ENCODE data around the gene IGSF11. TPM values are rescaled to one million over a fixed set of nuclear protein-coding genes. Genes with fewer than 3 reads are reported as not detected.
"Not testable (repeated sequence)": the region's sequence is repeated elsewhere in the genome, so short reads cannot be mapped to it uniquely, and the experiment has no call there.

Gene IGSF11
- total and polyA plus RNA-seq, 4 experiments from 2014 or later = 0.22 to 0.44 TPM; not detected in 2

DNA sequence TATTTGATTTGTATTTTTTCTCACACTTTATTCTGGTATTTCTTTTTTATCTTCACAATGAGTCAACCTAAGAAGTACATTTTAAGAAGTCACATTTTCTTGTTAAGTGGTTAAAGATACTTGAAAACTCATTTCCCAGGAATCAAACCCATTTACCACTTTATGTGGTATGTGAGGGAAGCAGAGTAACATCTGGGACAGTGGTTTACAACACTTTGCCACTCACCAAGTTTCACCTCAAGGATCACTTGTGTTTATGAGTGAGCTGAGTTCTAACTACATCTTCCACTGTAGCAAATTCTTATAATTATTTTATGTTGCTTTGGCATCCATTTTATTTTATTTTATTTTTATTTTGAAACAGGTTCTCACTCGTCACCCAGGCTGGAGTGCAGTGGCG is 53.8 kb downstream of the IGSF11 start:
- peaks cover 4 to 7% of the 10 kb centered on the region in 2 donors for H3K27me3 Mint-ChIP-seq
- POLR2A ChIA-PET (ENCODE audit: partially characterized antibody) = no interaction called here
- intact Hi-C loops (cut with micrococcal nuclease) = loop anchor here (5.0 kb wide), 1 partner anchor 39 kb away; no protein-coding TSS in a partner anchor
- no peak overlapping the region for H3K27ac Mint-ChIP-seq
- Histone ChIP-seq H3K9me3 (ENCODE audit: control insufficient read depth in 1 of 2, low read length in 2 of 2) (no peaks in the 10 kb centered on the region), H3K27ac (ENCODE audit: low read depth, low read length) (no peak overlapping the region), H3K4me3 (ENCODE audit: low read length in 2 of 2) (no peak overlapping the region), H3K4me1 (ENCODE audit: insufficient read depth, low read length) (no peaks in the 10 kb centered on the region), H3K36me3 (ENCODE audit: insufficient read depth, low read length) (no peaks in the 10 kb centered on the region), H3K27me3 (ENCODE audit: insufficient read depth, low read length) (no peaks in the 10 kb centered on the region)
- CTCF ChIA-PET (ENCODE audit: partially characterized antibody) = no interaction called here
- peaks cover 0 to 1% (median 0%) of the 10 kb centered on the region in 4 donors for H3K4me1 Mint-ChIP-seq
- no peaks in the 10 kb centered on the region for H3K36me3 Mint-ChIP-seq
- no peak overlapping the region for H3K4me3 Mint-ChIP-seq
- peaks cover 0 to 3% (median 0%) of the 10 kb centered on the region in 8 donors for H3K9me3 Mint-ChIP-seq
- no peak for DNase-seq

DNA sequence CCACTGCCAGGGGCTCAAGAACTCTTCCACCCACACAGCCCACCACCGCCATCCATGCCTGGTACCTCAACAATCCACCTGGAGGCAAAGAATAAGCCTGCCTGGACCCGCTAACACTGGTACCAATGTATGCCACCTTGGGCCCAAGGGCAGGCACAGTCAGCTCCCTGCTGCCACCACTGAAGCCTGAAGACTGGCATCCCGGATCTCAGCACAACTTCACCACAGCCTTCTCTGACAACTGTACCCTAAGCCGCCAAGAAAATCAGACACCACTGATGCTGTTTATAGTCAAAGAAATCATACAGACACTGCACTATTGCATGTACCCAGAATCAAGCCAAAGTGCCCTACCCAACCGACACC is 56.3 kb downstream of the IGSF11 start:
- no peak overlapping the region for H3K27ac ChIP-seq (ENCODE audit: low read depth, low read length)
- POLR2A ChIA-PET (ENCODE audit: partially characterized antibody) = no interaction called here
- H3K4me3 Mint-ChIP-seq = no peak overlapping the region

DNA sequence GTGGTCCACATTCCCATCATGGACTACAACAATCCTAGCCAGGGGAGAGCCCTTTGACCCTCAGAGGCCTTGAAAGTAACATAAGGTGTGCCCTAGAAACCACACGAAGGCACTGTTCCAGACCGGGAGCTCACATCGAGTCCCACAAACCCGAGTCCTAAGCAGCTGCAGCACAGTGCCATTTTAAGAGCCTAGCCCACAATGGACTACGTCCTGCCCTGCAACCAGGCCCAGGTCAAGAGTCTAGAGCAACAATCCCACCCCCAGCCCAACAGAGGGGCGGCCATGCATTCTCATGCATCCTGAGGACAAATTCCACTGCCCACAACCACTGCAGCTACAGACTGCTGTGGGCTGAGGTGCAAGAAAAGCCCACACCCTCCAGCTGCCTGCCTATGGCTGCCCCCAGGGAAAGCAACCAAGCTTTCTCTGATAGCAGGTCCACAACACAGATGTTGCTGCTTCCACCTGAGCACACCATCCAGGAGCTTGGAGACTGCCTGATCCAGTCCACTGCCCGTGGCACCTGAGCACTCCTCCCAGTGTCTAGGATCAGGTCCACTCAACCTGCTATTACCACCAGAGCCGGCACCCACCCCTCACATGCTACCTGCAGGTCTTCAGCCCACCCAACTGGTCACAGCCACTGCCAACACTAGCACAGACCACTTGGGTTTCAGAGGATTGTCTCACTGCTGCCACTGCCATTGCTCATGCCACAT is 56.8 kb downstream of the IGSF11 start:
- no peak for DNase-seq
- no peak overlapping the region for H3K27ac ChIP-seq (ENCODE audit: low read depth, low read length)
- ChIA-PET POLR2A (ENCODE audit: partially characterized antibody) (no interaction called here), CTCF (ENCODE audit: partially characterized antibody) (interaction anchor here (0.8 kb wide), 1 partner anchor 93 kb away, joined by 4 read pairs; no protein-coding TSS in a partner anchor)
- Mint-ChIP-seq H3K27me3 (peaks cover 4 to 7% of the 10 kb centered on the region in 2 donors), H3K27ac (no peak overlapping the region), H3K4me1 (peaks cover 0 to 7% (median 2%) of the 10 kb centered on the region in 4 donors), H3K36me3 (no peaks in the 10 kb centered on the region), H3K9me3 (peaks cover 0 to 3% (median 0%) of the 10 kb centered on the region in 8 donors), H3K4me3 (no peak overlapping the region)
- intact Hi-C loops (cut with micrococcal nuclease) = no loop called here
- H3K27me3 ChIP-seq (ENCODE audit: insufficient read depth, low read length) = no peaks in the 10 kb centered on the region
- H3K4me1 ChIP-seq (ENCODE audit: insufficient read depth, low read length) = no peaks in the 10 kb centered on the region
- H3K4me3 ChIP-seq (ENCODE audit: low read length in 2 of 2) = no peak overlapping the region
- no peaks in the 10 kb centered on the region for H3K36me3 ChIP-seq (ENCODE audit: insufficient read depth, low read length)
- no peaks in the 10 kb centered on the region for H3K9me3 ChIP-seq (ENCODE audit: control insufficient read depth in 1 of 2, low read length in 2 of 2)

More for the DNA sequence above, 56.3 kb downstream of the IGSF11 start:
- H3K4me3 ChIP-seq (ENCODE audit: low read length in 2 of 2) = no peak overlapping the region
- Mint-ChIP-seq H3K9me3 (peaks cover 0 to 3% (median 0%) of the 10 kb centered on the region in 8 donors), H3K27ac (no peak overlapping the region), H3K4me1 (peaks cover 0 to 7% (median 2%) of the 10 kb centered on the region in 4 donors), H3K36me3 (no peaks in the 10 kb centered on the region), H3K27me3 (peaks cover 4 to 7% of the 10 kb centered on the region in 2 donors)
- H3K4me1 ChIP-seq (ENCODE audit: insufficient read depth, low read length) = no peaks in the 10 kb centered on the region
- no peaks in the 10 kb centered on the region for H3K36me3 ChIP-seq (ENCODE audit: insufficient read depth, low read length)
- H3K9me3 ChIP-seq (ENCODE audit: control insufficient read depth in 1 of 2, low read length in 2 of 2) = no peaks in the 10 kb centered on the region
- intact Hi-C loops (cut with micrococcal nuclease) = no loop called here
- H3K27me3 ChIP-seq (ENCODE audit: insufficient read depth, low read length) = no peaks in the 10 kb centered on the region
- CTCF ChIA-PET (ENCODE audit: partially characterized antibody) = no interaction called here
- no peak for DNase-seq

DNA sequence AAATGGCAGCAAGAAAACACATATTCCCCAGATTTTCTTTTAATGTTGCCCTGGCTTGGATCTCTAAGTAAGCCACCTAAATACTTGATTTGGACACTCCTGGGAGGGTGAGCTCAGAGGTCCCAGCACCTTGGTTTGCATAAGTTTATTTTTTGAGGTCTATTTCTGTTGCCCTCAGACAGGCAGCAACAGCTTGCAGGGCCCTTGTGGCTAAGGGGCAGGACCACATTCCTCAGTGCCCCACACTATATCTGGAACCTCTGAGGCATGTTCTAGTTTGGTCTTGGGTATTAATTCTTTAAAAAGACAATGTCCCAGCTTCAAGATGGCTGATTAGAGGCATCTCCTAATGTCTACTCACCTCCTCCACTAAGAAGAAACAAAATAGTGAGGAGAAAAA is 57.5 kb downstream of the IGSF11 start:
- CTCF ChIA-PET (ENCODE audit: partially characterized antibody) = interaction anchor here (0.8 to 0.9 kb wide), 2 partner anchors 10 to 93 kb away, joined by 3 to 4 read pairs; no protein-coding TSS in a partner anchor
- Histone ChIP-seq H3K27me3 (ENCODE audit: insufficient read depth, low read length) (no peaks in the 10 kb centered on the region), H3K9me3 (ENCODE audit: control insufficient read depth in 1 of 2, low read length in 2 of 2) (no peaks in the 10 kb centered on the region), H3K4me3 (ENCODE audit: low read length in 2 of 2) (no peak overlapping the region), H3K36me3 (ENCODE audit: insufficient read depth, low read length) (no peaks in the 10 kb centered on the region), H3K4me1 (ENCODE audit: insufficient read depth, low read length) (no peaks in the 10 kb centered on the region), H3K27ac (ENCODE audit: low read depth, low read length) (no peak overlapping the region)
- POLR2A ChIA-PET (ENCODE audit: partially characterized antibody) = no interaction called here
- H3K9me3 Mint-ChIP-seq = peaks cover 0 to 3% (median 0%) of the 10 kb centered on the region in 8 donors
- no peaks in the 10 kb centered on the region for H3K36me3 Mint-ChIP-seq
- intact Hi-C loops (cut with micrococcal nuclease) = no loop called here
- peaks cover 0 to 7% (median 2%) of the 10 kb centered on the region in 4 donors for H3K4me1 Mint-ChIP-seq
- no peak overlapping the region for H3K27ac Mint-ChIP-seq
- H3K4me3 Mint-ChIP-seq = no peak overlapping the region
- DNase-seq = no peak
- peaks cover 4 to 7% of the 10 kb centered on the region in 2 donors for H3K27me3 Mint-ChIP-seq

DNA sequence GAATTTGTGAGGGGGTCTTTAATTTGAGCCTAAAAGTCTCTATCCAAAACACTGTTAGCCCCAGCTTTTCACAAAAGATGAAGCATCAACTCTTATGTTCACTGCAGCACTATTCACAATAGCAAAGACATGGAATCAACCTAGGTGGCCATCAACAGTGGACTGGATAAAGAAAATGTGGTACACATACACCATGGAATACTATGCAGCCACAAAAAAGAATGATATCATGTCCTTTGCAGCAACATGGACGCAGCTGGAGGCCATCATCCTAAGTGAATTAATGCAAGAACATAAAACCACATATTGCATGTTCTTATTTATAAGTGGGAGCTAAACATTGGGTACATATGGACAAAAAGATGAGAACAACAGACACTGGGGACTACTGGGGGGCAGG is 59.2 kb downstream of the IGSF11 start:
- DNase-seq; H3K27me3 Mint-ChIP-seq; H3K4me3 ChIP-seq (ENCODE audit: low read length in 2 of 2); intact Hi-C loops (cut with micrococcal nuclease); H3K27ac Mint-ChIP-seq; H3K4me3 Mint-ChIP-seq; H3K4me1 ChIP-seq (ENCODE audit: insufficient read depth, low read length); H3K9me3 Mint-ChIP-seq; H3K27me3 ChIP-seq (ENCODE audit: insufficient read depth, low read length); H3K9me3 ChIP-seq (ENCODE audit: control insufficient read depth in 1 of 2, low read length in 2 of 2); POLR2A ChIA-PET (ENCODE audit: partially characterized antibody); H3K27ac ChIP-seq (ENCODE audit: low read depth, low read length); H3K36me3 Mint-ChIP-seq; H3K4me1 Mint-ChIP-seq; H3K36me3 ChIP-seq (ENCODE audit: insufficient read depth, low read length): not testable (repeated sequence)
- CTCF ChIA-PET (ENCODE audit: partially characterized antibody) = interaction anchor here (0.7 kb wide), 1 partner anchor 67 kb away, joined by 3 read pairs; no protein-coding TSS in a partner anchor

DNA sequence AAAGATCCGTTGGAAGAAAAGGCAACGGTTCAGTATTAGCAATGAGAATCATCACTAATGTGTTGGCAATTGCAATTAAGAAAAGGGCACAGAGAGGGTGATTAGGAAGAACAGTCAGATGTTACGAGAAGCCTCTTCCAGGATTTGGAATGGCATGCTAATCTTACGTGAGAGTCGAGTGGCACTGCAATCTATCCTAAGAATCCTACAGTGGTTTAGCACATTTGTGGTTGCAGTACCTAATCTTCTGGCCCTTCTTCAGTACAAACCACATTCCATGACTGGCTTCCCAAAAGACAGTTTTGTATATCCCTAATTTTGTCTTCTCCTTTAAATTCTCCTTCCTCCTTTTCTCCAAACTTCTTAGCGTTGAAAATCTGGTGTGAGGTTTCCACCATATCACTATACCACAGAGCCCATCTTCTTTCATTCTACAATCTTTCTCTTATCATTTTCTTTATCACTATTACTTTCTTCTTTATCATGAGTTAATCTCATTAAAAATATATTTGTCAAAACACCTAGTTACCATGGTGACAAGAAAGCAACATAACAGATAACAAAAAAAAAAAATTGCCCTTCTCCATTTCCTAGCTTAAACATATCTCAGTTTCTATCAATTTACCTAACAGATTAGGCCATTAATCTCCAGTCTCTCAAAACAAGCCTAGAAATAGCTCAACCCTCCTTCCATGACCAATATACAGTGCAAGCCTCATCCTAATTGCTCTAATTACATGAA is 60.1 kb downstream of the IGSF11 start:
- DNase-seq = peak in 1 of 5 donors; percentile 6
- Histone ChIP-seq H3K4me1 (ENCODE audit: insufficient read depth, low read length) (no peaks in the 10 kb centered on the region), H3K36me3 (ENCODE audit: insufficient read depth, low read length) (no peaks in the 10 kb centered on the region), H3K27me3 (ENCODE audit: insufficient read depth, low read length) (no peaks in the 10 kb centered on the region), H3K4me3 (ENCODE audit: low read length in 2 of 2) (no peak overlapping the region), H3K27ac (ENCODE audit: low read depth, low read length) (no peak overlapping the region), H3K9me3 (ENCODE audit: control insufficient read depth in 1 of 2, low read length in 2 of 2) (no peaks in the 10 kb centered on the region)
- Mint-ChIP-seq H3K4me3 (no peak overlapping the region), H3K27me3 (peaks cover 0 to 4% of the 10 kb centered on the region in 2 donors), H3K9me3 (no peaks in the 10 kb centered on the region), H3K4me1 (peaks cover 0 to 7% (median 3%) of the 10 kb centered on the region in 4 donors), H3K36me3 (no peaks in the 10 kb centered on the region), H3K27ac (peak overlapping the region in 2 of 7 donors; percentile 11 to 33)
- POLR2A ChIA-PET (ENCODE audit: partially characterized antibody) = no interaction called here
- intact Hi-C loops (cut with micrococcal nuclease) = no loop called here
- CTCF ChIA-PET (ENCODE audit: partially characterized antibody) = interaction anchor here (0.7 kb wide), 1 partner anchor 68 kb away, joined by 3 read pairs; no protein-coding TSS in a partner anchor

DNA sequence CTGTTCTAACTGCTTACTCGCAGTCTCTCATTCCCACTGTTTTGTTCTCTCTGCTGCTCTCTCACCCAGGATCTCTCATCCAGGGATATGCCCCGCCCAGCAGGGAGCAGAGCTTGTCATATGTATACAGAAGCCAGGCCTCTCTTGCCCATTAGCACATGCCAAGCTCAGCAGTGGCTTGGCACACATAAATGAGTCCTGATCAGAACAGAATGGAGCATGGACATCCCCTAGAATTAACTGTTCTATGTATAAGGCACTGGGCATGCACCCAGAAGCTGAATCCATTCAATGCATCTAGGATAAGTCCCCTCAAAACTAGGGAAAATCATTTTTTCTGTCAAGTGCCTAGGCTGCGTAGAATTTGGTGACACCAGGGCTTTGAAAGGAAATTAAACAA is 61.6 kb downstream of the IGSF11 start:
- no peaks in the 10 kb centered on the region for H3K36me3 ChIP-seq (ENCODE audit: insufficient read depth, low read length)
- POLR2A ChIA-PET (ENCODE audit: partially characterized antibody) = no interaction called here
- CTCF ChIA-PET (ENCODE audit: partially characterized antibody) = no interaction called here
- no peak overlapping the region for H3K27ac ChIP-seq (ENCODE audit: low read depth, low read length)
- H3K9me3 ChIP-seq (ENCODE audit: control insufficient read depth in 1 of 2, low read length in 2 of 2) = no peaks in the 10 kb centered on the region
- H3K27ac Mint-ChIP-seq = peak overlapping the region in 1 of 7 donors; percentile 3
- no peak overlapping the region for H3K4me3 Mint-ChIP-seq
- no peak for DNase-seq
- no peaks in the 10 kb centered on the region for H3K4me1 ChIP-seq (ENCODE audit: insufficient read depth, low read length)
- H3K36me3 Mint-ChIP-seq = no peaks in the 10 kb centered on the region
- intact Hi-C loops (cut with micrococcal nuclease) = no loop called here
- no peaks in the 10 kb centered on the region for H3K27me3 Mint-ChIP-seq
- no peak overlapping the region for H3K4me3 ChIP-seq (ENCODE audit: low read length in 2 of 2)
- no peaks in the 10 kb centered on the region for H3K27me3 ChIP-seq (ENCODE audit: insufficient read depth, low read length)
- H3K9me3 Mint-ChIP-seq = no peaks in the 10 kb centered on the region
- peaks cover 0 to 7% (median 3%) of the 10 kb centered on the region in 4 donors for H3K4me1 Mint-ChIP-seq

Data from CD4-positive, alpha-beta memory T cell (primary cell).